OCI-LY1 (cell line): ENCODE measurements around the gene ELMO3.

Source experiments
- CTCF ChIP-seq: fragments of 200-600 bp; sonication (generic), shearing (Covaris generic); IDR thresholded peaks from 2 replicates; pipeline ENCODE4 v1.5.1; 2017; ENCODE audit warnings: mild to moderate bottlenecking, antibody characterized with exemption, low read length, moderate library complexity, mixed read lengths
- EZH2 ChIP-seq: fragments of 200-600 bp; sonication (generic), shearing (Covaris generic); IDR thresholded peaks from 2 replicates; pipeline ENCODE4 v1.8.0; 2017; ENCODE audit warnings: borderline replicate concordance, mixed run types, mild to moderate bottlenecking, antibody characterized with exemption, low read length, moderate library complexity, mixed read lengths

- TF ChIP-seq CTCF: no peak
- TF ChIP-seq EZH2: no peak
These were observed 2.7 kb downstream of the ELMO3 start for GRCh38 chr16:67201411-67202345.
